ENCODE results near the gene THSD7B.

- no peak for TF ChIP-seq ZZZ3 (CRISPR knock-in tag; IDR thresholded peaks at IDR 0.05; ENCODE audit: borderline replicate concordance)
- no peak for TF ChIP-seq ZNF562 (CRISPR knock-in tag; IDR thresholded peaks at IDR 0.05; ENCODE audit: borderline replicate concordance)
- TF ChIP-seq, protein P1, sequence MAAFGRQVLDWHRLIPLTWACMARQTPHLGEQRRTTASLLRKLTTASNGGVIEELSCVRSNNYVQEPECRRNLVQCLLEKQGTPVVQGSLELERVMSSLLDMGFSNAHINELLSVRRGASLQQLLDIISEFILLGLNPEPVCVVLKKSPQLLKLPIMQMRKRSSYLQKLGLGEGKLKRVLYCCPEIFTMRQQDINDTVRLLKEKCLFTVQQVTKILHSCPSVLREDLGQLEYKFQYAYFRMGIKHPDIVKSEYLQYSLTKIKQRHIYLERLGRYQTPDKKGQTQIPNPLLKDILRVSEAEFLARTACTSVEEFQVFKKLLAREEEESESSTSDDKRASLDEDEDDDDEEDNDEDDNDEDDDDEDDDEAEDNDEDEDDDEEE (CRISPR knock-in tag; IDR thresholded peaks at IDR 0.05): no peak
- TF ChIP-seq EZH2 (conservative IDR thresholded peaks at IDR 0.05; ENCODE audit: low read depth, low read length): no peak
- TF ChIP-seq JUNB (CRISPR knock-in tag; IDR thresholded peaks at IDR 0.05; ENCODE audit: borderline replicate concordance): no peak
- no peak for TF ChIP-seq DMTF1 (CRISPR knock-in tag; IDR thresholded peaks at IDR 0.05)
Observed at GRCh38 chr2:136801661-136802060, 36.3 kb downstream of the THSD7B start.

Measured in HepG2 (cell line).